Breast epithelium (tissue), 3 donors: Measurements from ENCODE around the gene GAL3ST3.

Experiments used
- POLR2A ChIP-seq: fragments of 450-650 bp; IDR thresholded peaks from one replicate; pipeline ENCODE4 v1.6.1; 2016; ENCODE audit warnings: antibody characterized with exemption, mild to moderate bottlenecking, moderate library complexity
- POLR2AphosphoS5 ChIP-seq, 3 donors: sonication (generic); formaldehyde crosslinking; IDR thresholded peaks; one replicate each; pipeline ENCODE4 v1.6.1; 2017; ENCODE audit warnings: antibody characterized with exemption in 3 of 3
- TF ChIP-seq, protein P1 (sequence below), 3 donors: fragments of 450-650 bp; IDR thresholded peaks; one replicate each; pipeline ENCODE4 v1.5.1; 2016 to 2017; ENCODE audit warnings: antibody characterized with exemption in 3 of 3, mild to moderate bottlenecking in 3 of 3, moderate library complexity in 3 of 3

DNA sequence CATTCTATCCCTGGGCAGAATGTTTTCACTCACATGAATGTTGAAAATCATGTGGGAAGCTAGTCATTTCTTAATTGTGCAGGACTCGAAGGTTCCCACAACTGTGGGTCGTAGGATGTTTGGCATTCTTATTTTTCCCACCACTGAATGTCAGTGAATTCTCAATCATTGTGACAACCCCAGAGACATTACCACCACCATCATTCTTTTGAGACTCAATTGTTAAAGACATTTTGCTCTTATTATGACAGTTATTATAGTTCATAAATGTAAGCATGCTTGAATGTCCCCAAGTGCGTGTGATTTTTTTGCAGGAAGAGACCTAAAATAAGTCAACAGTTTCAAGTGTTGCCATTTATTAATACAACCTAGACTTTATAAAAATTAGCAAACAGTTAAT lies 40.1 kb upstream of the GAL3ST3 start:
- TF ChIP-seq POLR2A = no peak
- TF ChIP-seq, protein P1, sequence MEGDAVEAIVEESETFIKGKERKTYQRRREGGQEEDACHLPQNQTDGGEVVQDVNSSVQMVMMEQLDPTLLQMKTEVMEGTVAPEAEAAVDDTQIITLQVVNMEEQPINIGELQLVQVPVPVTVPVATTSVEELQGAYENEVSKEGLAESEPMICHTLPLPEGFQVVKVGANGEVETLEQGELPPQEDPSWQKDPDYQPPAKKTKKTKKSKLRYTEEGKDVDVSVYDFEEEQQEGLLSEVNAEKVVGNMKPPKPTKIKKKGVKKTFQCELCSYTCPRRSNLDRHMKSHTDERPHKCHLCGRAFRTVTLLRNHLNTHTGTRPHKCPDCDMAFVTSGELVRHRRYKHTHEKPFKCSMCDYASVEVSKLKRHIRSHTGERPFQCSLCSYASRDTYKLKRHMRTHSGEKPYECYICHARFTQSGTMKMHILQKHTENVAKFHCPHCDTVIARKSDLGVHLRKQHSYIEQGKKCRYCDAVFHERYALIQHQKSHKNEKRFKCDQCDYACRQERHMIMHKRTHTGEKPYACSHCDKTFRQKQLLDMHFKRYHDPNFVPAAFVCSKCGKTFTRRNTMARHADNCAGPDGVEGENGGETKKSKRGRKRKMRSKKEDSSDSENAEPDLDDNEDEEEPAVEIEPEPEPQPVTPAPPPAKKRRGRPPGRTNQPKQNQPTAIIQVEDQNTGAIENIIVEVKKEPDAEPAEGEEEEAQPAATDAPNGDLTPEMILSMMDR (IDR thresholded peaks at IDR 0.05) = no peak
- no peak for TF ChIP-seq POLR2AphosphoS5 (IDR thresholded peaks at IDR 0.05)
